GM18507 (cell line): Measurements from ENCODE around the gene MSL1.

Source experiments
- DNase-seq: peaks from one replicate; pipeline ENCODE4 v3.0.0; 2011; ENCODE audit warnings: low read depth; ENCODE audit not compliant: insufficient read length; ENCODE audit errors: extremely low spot score
- FAIRE-seq: peaks from 2 replicates; lab custom pipeline; 2011; peaks lifted over from hg19 to GRCh38; lab: Jason Lieb, UNC

Gene MSL1

GRCh38 chr17:40089077-40089895, 32.5 kb upstream of the MSL1 start:
- FAIRE-seq, result no peak
- DNase-seq, result no peak

GRCh38 chr17:40090237-40091119, 31.3 kb upstream of the MSL1 start:
- DNase-seq (no peak), FAIRE-seq (no peak)

- FAIRE-seq (no peak), DNase-seq (no peak)
Measured at GRCh38 chr17:40091691-40092397, 29.9 kb upstream of the MSL1 start.

GRCh38 chr17:40092581-40092980, 29.2 kb upstream of the MSL1 start:
- FAIRE-seq (no peak), DNase-seq (no peak)

GRCh38 chr17:40093005-40093579, 28.7 kb upstream of the MSL1 start:
- no peak for FAIRE-seq
- no peak for DNase-seq

GRCh38 chr17:40093580-40094201, 28.1 kb upstream of the MSL1 start:
- FAIRE-seq, result no peak
- no peak for DNase-seq

GRCh38 chr17:40094874-40095273, 26.9 kb upstream of the MSL1 start:
- no peak for DNase-seq
- no peak for FAIRE-seq

GRCh38 chr17:40095351-40095943, 26.3 kb upstream of the MSL1 start:
- DNase-seq (no peak), FAIRE-seq (no peak)

GRCh38 chr17:40095944-40096791, 25.6 kb upstream of the MSL1 start:
- FAIRE-seq (peak; percentile 100), DNase-seq (peak; percentile 92)

- DNase-seq (no peak), FAIRE-seq (no peak)
Measured at GRCh38 chr17:40097087-40097486, 24.7 kb upstream of the MSL1 start.

- DNase-seq, result no peak
- FAIRE-seq, result no peak
Measured at GRCh38 chr17:40097931-40098845, 23.6 kb upstream of the MSL1 start.

- FAIRE-seq, result peak; percentile 92
- DNase-seq, result peak; percentile 78
Measured at GRCh38 chr17:40098846-40099618, 22.7 kb upstream of the MSL1 start.

GRCh38 chr17:40099619-40100418, 22.0 kb upstream of the MSL1 start:
- FAIRE-seq, result no peak

GRCh38 chr17:40100419-40100668, 21.4 kb upstream of the MSL1 start, which contains the start of gene NR1D1:
NR1D1 (minus strand) TSS chr17:40100589; CDS start chr17:40100094, 495 bp downstream.
- no peak for DNase-seq
- FAIRE-seq, result no peak

More at GRCh38 chr17:40099619-40100418, 22.0 kb upstream of the MSL1 start:
- no peak for DNase-seq

GRCh38 chr17:40100669-40101366, 21.0 kb upstream of the MSL1 start:
- DNase-seq (peak; percentile 60), FAIRE-seq (peak; percentile 95)
